ENCODE measurements around the gene CAPN15.

Gene CAPN15

DNA sequence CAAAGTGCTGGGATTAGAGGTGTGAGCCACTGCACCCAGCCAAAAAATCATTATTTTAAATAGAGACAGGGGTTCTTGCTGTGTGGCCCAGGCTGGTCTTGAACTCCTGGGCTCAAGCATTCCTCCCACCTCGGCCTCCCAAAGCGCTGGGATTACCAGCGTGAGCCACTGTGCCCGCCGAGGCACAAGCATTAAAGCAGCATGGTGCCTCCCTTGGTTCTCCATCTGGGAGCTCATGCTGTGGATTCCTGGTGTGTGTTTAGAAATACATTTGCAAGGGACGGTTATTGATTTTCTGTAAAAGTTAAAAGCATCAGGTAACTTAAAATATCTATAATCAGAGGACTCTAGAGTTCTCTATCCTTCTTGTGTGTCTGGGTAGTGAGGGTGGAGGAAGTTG is 14.7 kb upstream of the CAPN15 start:
- no peaks in the 10 kb centered on the region for H3F3A ChIP-seq (ENCODE audit: low read depth)
- no peaks in the 10 kb centered on the region for H3K36me3 ChIP-seq (ENCODE audit: insufficient read depth, low read length)
- no peak for TF ChIP-seq EZH2phosphoT487 (IDR thresholded peaks at IDR 0.05; ENCODE audit: borderline replicate concordance)
- TF ChIP-seq, protein P1, sequence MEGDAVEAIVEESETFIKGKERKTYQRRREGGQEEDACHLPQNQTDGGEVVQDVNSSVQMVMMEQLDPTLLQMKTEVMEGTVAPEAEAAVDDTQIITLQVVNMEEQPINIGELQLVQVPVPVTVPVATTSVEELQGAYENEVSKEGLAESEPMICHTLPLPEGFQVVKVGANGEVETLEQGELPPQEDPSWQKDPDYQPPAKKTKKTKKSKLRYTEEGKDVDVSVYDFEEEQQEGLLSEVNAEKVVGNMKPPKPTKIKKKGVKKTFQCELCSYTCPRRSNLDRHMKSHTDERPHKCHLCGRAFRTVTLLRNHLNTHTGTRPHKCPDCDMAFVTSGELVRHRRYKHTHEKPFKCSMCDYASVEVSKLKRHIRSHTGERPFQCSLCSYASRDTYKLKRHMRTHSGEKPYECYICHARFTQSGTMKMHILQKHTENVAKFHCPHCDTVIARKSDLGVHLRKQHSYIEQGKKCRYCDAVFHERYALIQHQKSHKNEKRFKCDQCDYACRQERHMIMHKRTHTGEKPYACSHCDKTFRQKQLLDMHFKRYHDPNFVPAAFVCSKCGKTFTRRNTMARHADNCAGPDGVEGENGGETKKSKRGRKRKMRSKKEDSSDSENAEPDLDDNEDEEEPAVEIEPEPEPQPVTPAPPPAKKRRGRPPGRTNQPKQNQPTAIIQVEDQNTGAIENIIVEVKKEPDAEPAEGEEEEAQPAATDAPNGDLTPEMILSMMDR (conservative IDR thresholded peaks at IDR 0.05; ENCODE audit: low read length) = no peak
- no peaks in the 10 kb centered on the region for H3K9me2 ChIP-seq (replicated peaks; ENCODE audit: low read depth, low read length)
- H3K4me2 ChIP-seq (ENCODE audit: low read depth, low read length, poor library complexity, severe bottlenecking) = no peak overlapping the region
- no peak overlapping the region for H2AFZ ChIP-seq (ENCODE audit: low read length)
- H3K9ac ChIP-seq (ENCODE audit: low read depth, low read length, poor library complexity, severe bottlenecking) = no peak overlapping the region
- H3K79me2 ChIP-seq (ENCODE audit: insufficient read depth, low read length) = no peaks in the 10 kb centered on the region
- H4K20me1 ChIP-seq (ENCODE audit: insufficient read depth, low read length, poor library complexity, severe bottlenecking) = no peaks in the 10 kb centered on the region
- H3K9me3 ChIP-seq (ENCODE audit: insufficient read depth, low read depth, low read length) = no peaks in the 10 kb centered on the region
- H3K27me3 ChIP-seq (ENCODE audit: insufficient read depth, low read length, poor library complexity, severe bottlenecking) = no peaks in the 10 kb centered on the region
- H3K4me3 ChIP-seq (ENCODE audit: low read length, poor library complexity, severe bottlenecking) = no peak overlapping the region
- no peaks in the 10 kb centered on the region for H3K4me1 ChIP-seq (ENCODE audit: insufficient read depth, low read length, poor library complexity, severe bottlenecking)

DNA sequence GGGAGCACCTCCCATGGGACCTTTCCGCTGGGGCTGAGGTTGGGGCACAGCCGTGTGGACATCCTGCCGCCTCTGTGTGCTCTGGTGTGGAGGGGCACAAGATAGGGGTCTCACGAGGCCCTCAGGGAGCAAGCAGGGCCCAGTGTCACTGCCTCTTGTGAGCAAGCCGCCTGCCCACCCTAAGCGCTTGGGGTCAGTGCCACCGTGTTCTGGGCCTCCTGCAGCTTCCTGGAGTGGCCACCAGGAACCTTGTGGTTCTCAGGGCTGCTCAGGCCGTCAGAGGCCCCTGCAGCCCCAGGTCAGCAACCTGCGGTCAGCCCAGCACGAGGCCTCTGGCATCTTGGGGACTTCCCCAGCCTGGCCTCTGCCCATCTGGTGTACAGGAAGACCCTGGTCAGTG is 13.6 kb upstream of the CAPN15 start:
- Histone ChIP-seq H3F3A (ENCODE audit: low read depth) (no peaks in the 10 kb centered on the region), H3K36me3 (ENCODE audit: insufficient read depth, low read length) (no peaks in the 10 kb centered on the region), H3K27me3 (ENCODE audit: insufficient read depth, low read length, poor library complexity, severe bottlenecking) (no peaks in the 10 kb centered on the region), H4K20me1 (ENCODE audit: insufficient read depth, low read length, poor library complexity, severe bottlenecking) (no peaks in the 10 kb centered on the region), H3K4me2 (ENCODE audit: low read depth, low read length, poor library complexity, severe bottlenecking) (no peak overlapping the region), H3K79me2 (ENCODE audit: insufficient read depth, low read length) (no peaks in the 10 kb centered on the region), H3K9me3 (ENCODE audit: insufficient read depth, low read depth, low read length) (no peaks in the 10 kb centered on the region), H3K9me2 (replicated peaks; ENCODE audit: low read depth, low read length) (no peaks in the 10 kb centered on the region), H2AFZ (ENCODE audit: low read length) (no peak overlapping the region), H3K9ac (ENCODE audit: low read depth, low read length, poor library complexity, severe bottlenecking) (no peak overlapping the region), H3K4me1 (ENCODE audit: insufficient read depth, low read length, poor library complexity, severe bottlenecking) (no peaks in the 10 kb centered on the region), H3K4me3 (ENCODE audit: low read length, poor library complexity, severe bottlenecking) (no peak overlapping the region)
- TF ChIP-seq, protein P1 (conservative IDR thresholded peaks at IDR 0.05; ENCODE audit: low read length) = no peak
- TF ChIP-seq EZH2phosphoT487 (IDR thresholded peaks at IDR 0.05; ENCODE audit: borderline replicate concordance) = no peak

DNA sequence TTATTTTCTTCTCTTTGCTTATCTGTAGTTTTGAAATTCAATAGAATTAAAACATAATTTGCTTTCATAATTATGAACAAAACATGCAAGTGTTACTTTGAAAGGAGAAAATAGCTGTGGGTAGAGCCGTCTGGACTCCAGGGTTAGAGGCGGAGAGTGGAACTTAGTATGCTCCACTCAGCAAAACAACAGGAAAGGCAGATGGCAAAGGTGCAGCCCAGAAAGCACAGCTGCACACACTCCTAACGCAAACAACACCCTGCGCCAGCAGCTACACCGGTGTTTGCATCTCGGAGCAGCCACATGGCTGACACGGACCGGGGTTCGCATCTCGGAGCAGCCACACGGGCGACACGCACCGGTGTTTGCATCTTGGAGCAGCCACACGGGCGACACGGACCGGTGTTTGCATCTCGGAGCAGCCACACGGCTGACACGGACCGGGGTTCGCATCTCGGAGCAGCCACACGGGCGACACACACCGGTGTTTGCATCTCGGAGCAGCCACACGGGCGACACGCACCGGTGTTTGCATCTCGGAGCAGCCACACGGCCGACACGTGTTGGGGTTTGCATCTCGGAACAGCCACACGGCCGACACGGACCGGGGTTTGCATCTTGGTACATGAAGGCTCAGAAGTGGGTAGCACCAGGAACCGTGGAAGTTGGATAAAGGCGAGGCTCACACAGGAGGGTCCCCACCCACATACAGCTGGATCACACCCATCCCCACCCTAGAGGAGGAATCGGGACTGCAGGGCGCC is 12.2 kb upstream of the CAPN15 start:
- TF ChIP-seq, protein P1 (conservative IDR thresholded peaks at IDR 0.05; ENCODE audit: low read length) = no peak
- TF ChIP-seq EZH2phosphoT487 (IDR thresholded peaks at IDR 0.05; ENCODE audit: borderline replicate concordance) = no peak
- Histone ChIP-seq H3K4me3 (ENCODE audit: low read length, poor library complexity, severe bottlenecking) (no peak overlapping the region), H3K27me3 (ENCODE audit: insufficient read depth, low read length, poor library complexity, severe bottlenecking) (no peaks in the 10 kb centered on the region), H2AFZ (ENCODE audit: low read length) (no peak overlapping the region), H3F3A (ENCODE audit: low read depth) (no peaks in the 10 kb centered on the region), H4K20me1 (ENCODE audit: insufficient read depth, low read length, poor library complexity, severe bottlenecking) (no peaks in the 10 kb centered on the region), H3K9ac (ENCODE audit: low read depth, low read length, poor library complexity, severe bottlenecking) (no peak overlapping the region), H3K4me2 (ENCODE audit: low read depth, low read length, poor library complexity, severe bottlenecking) (no peak overlapping the region), H3K79me2 (ENCODE audit: insufficient read depth, low read length) (no peaks in the 10 kb centered on the region), H3K4me1 (ENCODE audit: insufficient read depth, low read length, poor library complexity, severe bottlenecking) (no peaks in the 10 kb centered on the region), H3K36me3 (ENCODE audit: insufficient read depth, low read length) (no peaks in the 10 kb centered on the region), H3K9me2 (replicated peaks; ENCODE audit: low read depth, low read length) (no peaks in the 10 kb centered on the region), H3K9me3 (ENCODE audit: insufficient read depth, low read depth, low read length) (no peaks in the 10 kb centered on the region)

All from Loucy (cell line).